BLaER1 treated with 17β-estradiol and CSF1 and Interleukin-3, amounts not matched to agents 10 nM and 100 nM (cell line): ENCODE results near the gene SAMD4A.

Experiments
- H3K27ac ChIP-seq, 11 experiments: shearing (Covaris generic); formaldehyde crosslinking; 2 replicates each; pipeline ENCODE4 v1.8.1; 2022
- H3K27me3 ChIP-seq, 11 experiments: shearing (Covaris generic); formaldehyde crosslinking; 2 replicates each; pipeline ENCODE4 v1.8.1; 2022
- H3K36me3 ChIP-seq, 11 experiments: shearing (Covaris generic); formaldehyde crosslinking; 2 replicates each; pipeline ENCODE4 v1.8.1; 2022
- H3K4me1 ChIP-seq, 10 experiments: shearing (Covaris generic); formaldehyde crosslinking; 2 replicates each; pipeline ENCODE4 v1.8.1; 2022
- H3K4me2 ChIP-seq, 11 experiments: shearing (Covaris generic); formaldehyde crosslinking; 2 replicates each; pipeline ENCODE4 v1.8.1; 2022
- H3K4me3 ChIP-seq, 10 experiments: shearing (Covaris generic); formaldehyde crosslinking; 2 replicates each; pipeline ENCODE4 v1.8.1; 2022
- H3K9ac ChIP-seq, 11 experiments: shearing (Covaris generic); formaldehyde crosslinking; 2 replicates each; pipeline ENCODE4 v1.8.1; 2022
- H3K9me3 ChIP-seq, 11 experiments: shearing (Covaris generic); formaldehyde crosslinking; replicated peaks in 1 of 11; 2 replicates each; pipeline ENCODE4 v1.8.1; 2022
- H4K20me1 ChIP-seq, 11 experiments: shearing (Covaris generic); formaldehyde crosslinking; 2 replicates each; pipeline ENCODE4 v1.8.1; 2022
- Cebpa-rat ChIP-seq, 11 experiments: shearing (Covaris generic); IDR thresholded peaks; 2 replicates each; pipeline ENCODE4 v1.8.1; 2022

The SAMD4A gene

DNA sequence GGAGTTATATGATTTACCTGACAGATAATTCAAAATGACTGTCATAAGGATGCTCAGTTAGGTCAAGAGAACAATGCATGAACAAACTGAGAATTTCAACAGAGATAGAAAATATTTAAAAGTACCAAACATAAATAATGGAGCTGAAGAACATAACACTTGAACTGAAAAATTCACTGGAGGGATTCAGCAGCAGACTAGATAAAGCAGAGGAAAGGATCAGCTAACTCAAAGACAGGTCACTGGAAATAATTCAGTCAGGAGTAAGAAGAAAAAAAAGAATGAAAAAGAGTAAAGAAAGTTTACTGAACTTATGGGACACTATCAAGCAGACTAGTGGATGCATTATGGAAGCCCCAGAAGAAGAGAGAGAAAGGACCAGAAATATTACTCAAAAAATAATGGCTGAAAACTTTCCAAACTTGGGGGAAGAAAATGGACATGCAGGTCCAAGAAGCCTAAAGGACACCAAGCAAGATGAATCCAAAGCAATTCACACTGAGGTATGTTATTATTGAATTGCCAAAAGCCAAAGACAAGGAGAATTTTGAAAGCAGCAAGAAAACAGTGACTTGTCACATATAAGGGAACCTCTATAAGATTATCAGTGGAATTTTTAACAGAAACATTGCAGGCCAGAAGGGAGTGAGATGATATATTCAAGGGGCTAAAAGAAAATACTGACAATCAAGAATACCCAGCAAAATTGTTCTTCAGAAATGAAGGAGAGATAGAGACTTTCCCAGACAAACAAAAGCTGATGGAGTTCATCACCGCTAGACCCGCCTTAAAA, 257.0 kb downstream of the SAMD4A start:
- no peak overlapping the region for H3K4me2 ChIP-seq
- H4K20me1 ChIP-seq: no peaks in the 10 kb centered on the region
- no peaks in the 10 kb centered on the region for H3K36me3 ChIP-seq
- peaks cover 32 to 47% (median 35%) of the 10 kb centered on the region in 11 experiments for H3K9me3 ChIP-seq
- no peak overlapping the region for H3K9ac ChIP-seq
- H3K27me3 ChIP-seq: no peaks in the 10 kb centered on the region
- no peak overlapping the region; a peak in 1 of 20 replicates for H3K4me3 ChIP-seq
- no peak for TF ChIP-seq Cebpa-rat (IDR thresholded peaks at IDR 0.05)
- H3K27ac ChIP-seq: no peak overlapping the region
- H3K4me1 ChIP-seq: no peaks in the 10 kb centered on the region

GRCh38 chr14:54828037-54828436, 261.1 kb downstream of the SAMD4A start:
- Histone ChIP-seq H3K4me2 (no peak overlapping the region), H3K4me3 (no peak overlapping the region), H3K27ac (no peak overlapping the region), H3K27me3 (no peaks in the 10 kb centered on the region), H3K9ac (no peak overlapping the region), H4K20me1 (no peaks in the 10 kb centered on the region), H3K4me1 (no peaks in the 10 kb centered on the region), H3K9me3 (peaks cover 30 to 48% (median 37%) of the 10 kb centered on the region in 11 experiments), H3K36me3 (no peaks in the 10 kb centered on the region)
- no peak for TF ChIP-seq Cebpa-rat (IDR thresholded peaks at IDR 0.05)

DNA sequence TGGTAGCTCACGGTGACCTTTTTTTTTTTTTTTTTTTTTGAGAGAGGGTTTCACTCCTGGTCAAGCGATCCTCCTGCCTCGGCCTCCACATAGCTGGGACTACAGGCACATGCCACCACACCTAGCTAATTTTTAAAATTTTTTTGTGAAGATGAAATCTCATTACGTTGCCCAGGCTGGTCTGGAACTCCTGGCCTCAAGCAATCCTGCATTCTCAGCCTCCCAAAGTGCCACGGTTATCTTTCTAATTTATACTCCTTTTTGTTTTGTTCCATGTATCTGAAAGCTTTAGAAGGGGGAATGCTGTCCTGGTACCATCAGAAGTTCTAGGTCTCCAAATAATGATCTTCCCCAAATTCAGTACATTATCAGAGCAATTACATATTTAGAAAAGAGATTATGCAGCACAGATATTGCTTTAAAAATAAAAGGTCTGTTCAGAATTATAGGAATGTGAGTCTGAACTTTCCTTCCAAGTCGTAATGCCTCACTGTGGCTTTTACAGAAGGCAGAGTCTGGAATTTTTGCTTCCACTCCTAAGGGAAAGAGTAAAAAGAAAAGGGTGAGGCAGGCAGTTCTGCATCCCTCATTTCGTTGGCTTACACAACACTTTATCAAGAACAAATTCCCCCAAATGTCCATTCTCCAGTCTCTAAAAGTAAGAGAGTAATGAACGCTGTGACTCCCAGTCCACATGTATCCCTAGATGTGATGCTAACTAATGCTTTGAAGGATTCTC, 262.7 kb downstream of the SAMD4A start:
- H3K4me3 ChIP-seq: no peak overlapping the region
- H3K4me2 ChIP-seq: no peak overlapping the region
- H4K20me1 ChIP-seq: no peaks in the 10 kb centered on the region
- H3K27me3 ChIP-seq: no peaks in the 10 kb centered on the region
- 0 out of 22 replicates have a peak, but pooled peaks cover 0 to under 1% (median 0%) of the 10 kb centered on the region in 11 experiments for H3K36me3 ChIP-seq
- no peak overlapping the region for H3K27ac ChIP-seq
- peaks cover 14 to 32% (median 22%) of the 10 kb centered on the region in 11 experiments for H3K9me3 ChIP-seq
- H3K4me1 ChIP-seq: no peaks in the 10 kb centered on the region
- H3K9ac ChIP-seq: no peak overlapping the region
- no peak for TF ChIP-seq Cebpa-rat (IDR thresholded peaks at IDR 0.05)

DNA sequence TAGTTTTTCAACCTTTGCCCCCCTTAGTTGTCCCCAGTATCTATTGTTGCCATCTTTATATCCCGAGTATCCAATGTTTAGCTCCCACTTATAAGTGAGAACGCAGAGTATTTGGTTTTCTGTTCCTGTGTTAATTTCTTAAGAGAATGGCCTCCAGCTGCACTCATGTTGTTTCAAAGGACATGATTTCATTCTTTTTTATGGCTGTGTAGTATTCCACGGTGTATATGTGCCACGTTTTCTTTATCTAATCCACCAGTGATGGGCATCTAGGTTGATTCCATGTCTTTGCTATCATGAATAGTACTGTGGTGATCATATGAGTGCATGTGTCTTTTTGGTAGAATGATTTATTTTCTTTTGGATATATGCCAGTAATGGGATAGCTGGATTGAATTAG, 263.7 kb downstream of the SAMD4A start:
- Histone ChIP-seq H3K9ac (no peak overlapping the region), H3K36me3 (0 out of 22 replicates have a peak, but pooled peaks cover 0 to 7% (median 0%) of the 10 kb centered on the region in 11 experiments), H4K20me1 (no peaks in the 10 kb centered on the region), H3K4me1 (no peaks in the 10 kb centered on the region), H3K27ac (no peak overlapping the region), H3K4me2 (no peak overlapping the region), H3K4me3 (no peak overlapping the region), H3K9me3 (peaks cover 4 to 23% (median 14%) of the 10 kb centered on the region in 11 experiments; a peak in 16 of 22 replicates), H3K27me3 (no peaks in the 10 kb centered on the region)
- TF ChIP-seq Cebpa-rat (IDR thresholded peaks at IDR 0.05): no peak

DNA sequence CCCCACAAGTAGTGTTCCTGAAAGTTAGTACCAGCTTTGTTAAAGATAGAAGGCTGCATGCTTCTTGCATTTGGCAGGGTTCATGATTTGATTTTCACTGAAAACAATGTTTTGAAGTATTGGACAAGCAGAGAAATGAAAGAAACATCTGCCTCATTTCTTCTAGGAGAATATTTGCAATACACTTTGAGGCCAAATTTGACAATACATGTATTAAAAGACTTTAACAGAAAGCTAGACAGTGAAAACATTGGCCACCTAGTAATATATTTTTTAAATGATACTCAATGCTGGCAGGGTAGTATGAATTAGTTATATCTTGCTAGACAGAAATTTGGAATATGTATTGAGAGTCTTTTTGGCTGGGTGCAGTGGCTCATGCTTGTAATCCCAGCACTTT, 267.2 kb downstream of the SAMD4A start:
- H4K20me1 ChIP-seq: no peaks in the 10 kb centered on the region
- no peak overlapping the region for H3K9ac ChIP-seq
- no peak overlapping the region for H3K4me3 ChIP-seq
- no peaks in the 10 kb centered on the region for H3K27me3 ChIP-seq
- peaks cover 0 to under 1% (median 0%) of the 10 kb centered on the region in 10 experiments; a peak in 1 of 20 replicates for H3K4me1 ChIP-seq
- TF ChIP-seq Cebpa-rat (IDR thresholded peaks at IDR 0.05): no peak
- peaks cover 0 to 12% (median 7%) of the 10 kb centered on the region in 11 experiments; a peak in 8 of 22 replicates for H3K9me3 ChIP-seq
- no peak overlapping the region for H3K4me2 ChIP-seq
- no peak overlapping the region for H3K27ac ChIP-seq
- peaks cover 0 to 14% (median 0%) of the 10 kb centered on the region in 11 experiments; a peak in 5 of 22 replicates for H3K36me3 ChIP-seq

GRCh38 chr14:54834727-54835126, 267.8 kb downstream of the SAMD4A start:
- no peaks in the 10 kb centered on the region for H3K27me3 ChIP-seq
- H3K27ac ChIP-seq: no peak overlapping the region
- peaks cover 0 to 19% (median under 1%) of the 10 kb centered on the region in 11 experiments; a peak in 9 of 22 replicates for H3K36me3 ChIP-seq
- H3K9ac ChIP-seq: no peak overlapping the region
- H3K4me3 ChIP-seq: no peak overlapping the region
- H3K4me1 ChIP-seq: peaks cover 0 to 7% (median 0%) of the 10 kb centered on the region in 10 experiments; a peak in 6 of 20 replicates
- no peaks in the 10 kb centered on the region for H4K20me1 ChIP-seq
- no peak overlapping the region for H3K4me2 ChIP-seq
- H3K9me3 ChIP-seq: peaks cover 0 to 12% (median 7%) of the 10 kb centered on the region in 11 experiments; a peak in 8 of 22 replicates
- TF ChIP-seq Cebpa-rat (IDR thresholded peaks at IDR 0.05): no peak

- no peak for TF ChIP-seq Cebpa-rat (IDR thresholded peaks at IDR 0.05)
- Histone ChIP-seq H3K4me1 (peaks cover 0 to 22% (median 0%) of the 10 kb centered on the region in 10 experiments; a peak in 6 of 20 replicates), H3K4me3 (no peak overlapping the region), H3K36me3 (peaks cover 6 to 34% (median 15%) of the 10 kb centered on the region in 11 experiments; a peak in 19 of 22 replicates), H3K4me2 (no peak overlapping the region), H3K9me3 (peaks cover 0 to 8% (median 6%) of the 10 kb centered on the region in 11 experiments; a peak in 7 of 22 replicates), H3K27me3 (no peaks in the 10 kb centered on the region), H3K9ac (no peak overlapping the region), H4K20me1 (no peaks in the 10 kb centered on the region), H3K27ac (no peak overlapping the region)
Measured at GRCh38 chr14:54836231-54836630, 269.3 kb downstream of the SAMD4A start.

DNA sequence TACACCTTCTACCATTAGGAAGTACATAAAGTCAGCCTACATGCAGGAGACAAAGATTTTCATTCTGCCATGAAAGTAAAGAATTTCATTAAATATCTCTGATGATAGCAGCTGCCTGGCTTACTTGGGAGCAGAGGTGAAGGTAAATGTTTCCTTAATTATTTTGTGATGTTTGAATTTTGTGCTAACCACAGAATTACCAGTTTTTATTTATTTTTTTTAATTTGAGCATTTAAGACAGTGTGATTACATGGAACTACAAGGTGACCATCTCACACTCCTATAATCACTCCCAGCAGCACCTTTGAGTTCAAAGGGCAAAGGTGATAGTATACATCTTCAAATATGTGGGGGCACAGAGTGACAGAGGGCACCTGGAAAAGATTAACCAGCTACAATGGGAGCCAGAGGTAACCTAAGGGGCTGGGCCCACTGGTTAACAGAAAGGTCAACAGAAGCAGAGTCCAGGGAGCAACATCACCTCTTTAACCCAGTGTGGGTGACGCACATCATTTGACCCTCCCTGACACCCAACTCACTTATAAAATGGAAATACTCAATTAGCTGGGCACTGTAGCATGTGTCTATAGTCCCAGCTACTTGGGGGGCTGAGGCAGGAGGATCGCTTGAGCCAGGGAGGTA, 270.7 kb downstream of the SAMD4A start:
- Histone ChIP-seq H3K9me3 (peaks cover 0 to 5% (median 0%) of the 10 kb centered on the region in 11 experiments; a peak in 3 of 22 replicates), H3K36me3 (peaks cover 7 to 47% (median 23%) of the 10 kb centered on the region in 11 experiments; a peak in 19 of 22 replicates), H3K9ac (no peak overlapping the region), H3K4me1 (peaks cover 0 to 36% (median 0%) of the 10 kb centered on the region in 10 experiments; a peak in 7 of 20 replicates), H3K4me2 (no peak overlapping the region), H3K4me3 (no peak overlapping the region), H3K27ac (no peak overlapping the region), H4K20me1 (no peaks in the 10 kb centered on the region), H3K27me3 (no peaks in the 10 kb centered on the region)
- TF ChIP-seq Cebpa-rat (IDR thresholded peaks at IDR 0.05): no peak
